DOHH2 (cell line): ENCODE measurements around the gene WWOX.

Experiments
- CTCF ChIP-seq: fragments of 200-600 bp; sonication (generic); IDR thresholded peaks from one replicate; pipeline ENCODE4 v1.5.1; 2014; ENCODE audit warnings: antibody characterized with exemption, mild to moderate bottlenecking, low read depth, low read length; ENCODE audit not compliant: poor library complexity, severe bottlenecking
- EZH2phosphoT487 ChIP-seq: fragments of 200-600 bp; sonication (generic); IDR thresholded peaks from 2 replicates; pipeline ENCODE4 v1.6.1; 2017; ENCODE audit warnings: borderline replicate concordance, mild to moderate bottlenecking, antibody characterized with exemption, low read length, moderate library complexity, mixed read lengths

- TF ChIP-seq CTCF (no peak), EZH2phosphoT487 (no peak)
These were observed 352.6 kb downstream of the WWOX start for GRCh38 chr16:78452025-78452555.
